Activated T-helper 17 cell treated with anti-CD3 and anti-CD28 coated beads, Interleukin-2, amount 50 U/mL, for 72 hours (primary cell): ENCODE results near the gene LRRC71. TPM values are rescaled to one million over a fixed set of nuclear protein-coding genes. Genes with fewer than 3 reads are reported as not detected.

Experiments used
- ATAC-seq: fragments of 150-1000 bp; cut with Tn5 transposase; replicated peaks from 2 replicates; pipeline ENCODE4 v1.10.0; 2021; ENCODE audit warnings: mild to moderate bottlenecking, moderate library complexity
- H3K27ac Mint-ChIP-seq: one replicate; pipeline ENCODE4 v1.8.0; 2022; ENCODE audit warnings: mixed read lengths
- H3K27me3 Mint-ChIP-seq: one replicate; pipeline ENCODE4 v1.8.0; 2022; ENCODE audit warnings: mixed read lengths
- H3K36me3 Mint-ChIP-seq: one replicate; pipeline ENCODE4 v1.8.0; 2022; ENCODE audit warnings: low read depth, mild to moderate bottlenecking, mixed read lengths
- H3K4me1 Mint-ChIP-seq: one replicate; pipeline ENCODE4 v1.8.0; 2022; ENCODE audit warnings: mixed read lengths
- H3K4me3 Mint-ChIP-seq: one replicate; pipeline ENCODE4 v1.8.0; 2022; ENCODE audit warnings: mild to moderate bottlenecking, mixed read lengths
- H3K9me3 Mint-ChIP-seq: one replicate; pipeline ENCODE4 v1.8.0; 2022; ENCODE audit warnings: mixed read lengths
- total RNA-seq, 2 donors: library from RNA; stranded (reverse); gene quantifications; one replicate each; pipeline ENCODE4 v1.2.3, GENCODE V29; 2022

LRRC71 gene
- total RNA-seq, 2 donors from 2014 or later: not detected

DNA sequence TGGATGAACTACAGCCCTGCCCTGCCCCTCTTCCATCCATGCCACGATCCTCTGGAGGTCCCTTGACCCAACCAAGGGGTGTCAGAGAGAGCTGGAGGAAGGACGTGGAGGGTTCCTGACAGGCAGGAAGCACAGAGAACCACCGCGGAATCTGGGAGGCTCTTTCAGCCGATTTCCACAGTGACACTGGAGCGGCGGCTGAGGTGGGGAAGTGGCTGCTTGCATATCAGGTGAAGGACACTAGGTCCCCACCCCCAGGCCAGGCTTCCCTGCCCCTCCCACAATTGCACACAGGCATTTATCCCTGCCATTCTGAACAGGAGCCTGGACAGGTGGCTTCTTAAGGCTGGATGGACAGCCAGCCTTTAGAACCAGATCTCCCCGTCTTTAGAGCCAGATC lies 17.5 kb downstream of the LRRC71 start:
- H3K27ac Mint-ChIP-seq: peak overlapping the region; percentile 57
- H3K36me3 Mint-ChIP-seq: peaks cover 16% of the 10 kb centered on the region
- no peaks in the 10 kb centered on the region for H3K9me3 Mint-ChIP-seq
- no peak overlapping the region for H3K4me3 Mint-ChIP-seq
- ATAC-seq: no peak
- no peaks in the 10 kb centered on the region for H3K4me1 Mint-ChIP-seq
- peaks cover 3% of the 10 kb centered on the region for H3K27me3 Mint-ChIP-seq

DNA sequence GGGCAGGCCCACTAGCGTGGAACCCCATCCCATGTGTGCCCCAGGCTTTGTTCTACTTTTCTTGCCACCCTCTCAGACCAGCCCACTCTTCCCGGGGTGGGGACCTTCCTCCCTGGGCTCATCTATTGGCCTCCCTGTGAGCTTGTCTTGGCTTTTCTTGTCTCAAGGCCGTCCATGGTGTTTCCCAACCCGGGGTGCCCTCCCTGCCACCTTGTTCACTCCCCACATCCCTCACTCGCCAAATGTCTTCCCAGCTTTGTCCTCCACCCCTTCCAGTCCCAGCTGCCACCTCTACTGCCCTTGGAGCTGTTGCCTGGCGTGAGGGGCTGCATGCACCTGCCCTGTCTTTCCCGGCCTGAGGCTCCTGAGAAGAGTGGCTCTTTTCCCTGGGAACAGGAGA lies 18.4 kb downstream of the LRRC71 start:
- Mint-ChIP-seq H3K27me3 (peaks cover 1% of the 10 kb centered on the region), H3K4me1 (no peaks in the 10 kb centered on the region)
- ATAC-seq: no peak

DNA sequence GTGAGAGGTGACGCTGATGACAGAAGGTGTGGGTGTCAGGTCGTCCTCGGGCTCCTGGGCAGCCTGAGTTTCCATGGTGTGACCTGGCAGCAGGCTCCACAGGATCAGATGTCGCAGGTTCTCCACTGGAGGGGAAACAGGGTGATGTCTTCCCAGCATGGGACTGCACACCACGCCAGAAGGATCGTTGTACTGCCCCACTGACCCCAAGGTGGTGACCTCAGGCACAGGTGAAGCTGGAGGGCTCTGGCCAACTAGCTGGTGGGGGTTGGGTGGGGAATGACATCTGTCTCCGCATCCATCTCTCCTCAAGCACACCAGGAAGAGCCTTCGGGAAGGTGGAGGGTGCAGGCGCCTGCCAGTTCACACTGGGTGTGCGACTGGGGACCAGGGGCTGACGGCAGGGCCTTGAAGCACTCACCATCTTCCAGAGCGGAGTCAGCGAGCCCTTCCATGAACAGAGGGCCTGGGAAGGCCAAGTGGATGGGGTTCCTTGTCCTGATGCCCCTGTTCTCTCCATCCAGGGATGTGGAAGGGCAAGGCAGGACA lies 19.4 kb downstream of the LRRC71 start:
- Mint-ChIP-seq H3K27me3 (no peaks in the 10 kb centered on the region), H3K27ac (no peak overlapping the region), H3K4me1 (no peaks in the 10 kb centered on the region), H3K4me3 (no peak overlapping the region), H3K36me3 (peaks cover 23% of the 10 kb centered on the region), H3K9me3 (no peaks in the 10 kb centered on the region)
- no peak for ATAC-seq

More for the DNA sequence above, 18.4 kb downstream of the LRRC71 start:
- H3K9me3 Mint-ChIP-seq: no peaks in the 10 kb centered on the region
- peaks cover 23% of the 10 kb centered on the region for H3K36me3 Mint-ChIP-seq
- H3K27ac Mint-ChIP-seq: no peak overlapping the region
- no peak overlapping the region for H3K4me3 Mint-ChIP-seq

DNA sequence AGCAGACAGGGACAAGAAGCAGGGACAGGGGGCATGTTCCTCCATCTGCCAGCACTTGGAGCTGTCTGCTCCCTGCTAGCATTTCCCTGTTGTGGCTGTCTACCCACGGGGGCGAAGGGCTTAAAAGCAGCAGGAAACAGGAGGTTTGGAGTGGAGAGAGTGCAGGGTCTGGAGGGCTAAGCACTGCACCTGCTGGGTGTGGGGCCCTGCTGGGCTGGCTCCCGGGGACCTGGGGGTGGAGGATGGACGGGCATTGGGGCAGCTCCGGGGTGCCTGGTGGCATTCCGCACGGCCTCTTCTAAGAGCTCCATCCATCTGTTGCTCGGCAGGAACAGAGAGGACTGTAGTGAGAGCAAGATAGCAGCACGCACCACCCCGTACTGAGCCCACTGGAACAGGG lies 21.2 kb downstream of the LRRC71 start:
- no peak overlapping the region for H3K27ac Mint-ChIP-seq
- ATAC-seq: no peak
- no peaks in the 10 kb centered on the region for H3K4me1 Mint-ChIP-seq
- H3K9me3 Mint-ChIP-seq: no peaks in the 10 kb centered on the region
- peaks cover 36% of the 10 kb centered on the region for H3K36me3 Mint-ChIP-seq
- H3K27me3 Mint-ChIP-seq: no peaks in the 10 kb centered on the region
- no peak overlapping the region for H3K4me3 Mint-ChIP-seq

DNA sequence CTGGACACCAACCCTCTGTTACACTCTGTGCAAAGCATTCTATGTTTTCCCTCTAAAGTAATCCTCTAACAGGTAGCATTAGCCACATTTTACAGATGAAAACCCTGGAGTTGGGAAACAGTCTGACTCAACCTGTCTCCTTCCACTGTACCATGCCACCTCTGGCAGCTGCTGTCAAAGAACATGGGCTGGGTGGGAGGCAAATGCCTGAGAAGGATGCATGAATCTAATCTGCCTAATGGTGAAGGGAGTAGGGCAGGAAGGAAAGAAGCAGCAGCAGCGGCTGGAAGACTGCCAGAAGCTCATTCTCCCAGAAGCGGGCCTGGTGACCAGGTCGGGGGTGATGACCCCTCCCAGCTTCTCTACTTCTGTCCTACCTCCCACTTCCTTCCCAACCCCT lies 21.7 kb downstream of the LRRC71 start:
- Mint-ChIP-seq H3K36me3 (peaks cover 36% of the 10 kb centered on the region), H3K27me3 (no peaks in the 10 kb centered on the region), H3K4me3 (no peak overlapping the region), H3K27ac (no peak overlapping the region), H3K9me3 (no peaks in the 10 kb centered on the region), H3K4me1 (no peaks in the 10 kb centered on the region)
- ATAC-seq: no peak

DNA sequence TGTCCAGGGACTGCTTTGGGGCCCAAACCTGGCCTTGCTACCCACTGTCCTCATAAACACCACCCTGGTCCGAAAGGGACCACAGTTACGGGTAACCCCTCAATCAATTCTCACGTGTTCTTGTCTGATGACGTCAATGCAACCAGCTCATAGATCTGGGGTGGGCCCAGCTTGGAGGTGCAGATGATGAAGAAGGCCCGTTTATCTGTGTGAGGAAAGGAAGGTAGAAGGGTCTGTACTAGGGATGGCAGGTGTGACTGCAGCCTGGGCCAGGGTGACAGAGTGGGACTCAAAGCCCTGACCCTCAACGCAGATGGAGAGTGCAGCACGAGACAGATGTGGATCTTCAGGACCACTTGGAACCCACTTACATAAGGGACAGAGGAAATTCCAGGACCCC lies 22.1 kb downstream of the LRRC71 start:
- Mint-ChIP-seq H3K36me3 (peaks cover 36% of the 10 kb centered on the region), H3K27ac (no peak overlapping the region), H3K9me3 (no peaks in the 10 kb centered on the region), H3K4me3 (no peak overlapping the region), H3K4me1 (no peaks in the 10 kb centered on the region), H3K27me3 (no peaks in the 10 kb centered on the region)
- no peak for ATAC-seq

DNA sequence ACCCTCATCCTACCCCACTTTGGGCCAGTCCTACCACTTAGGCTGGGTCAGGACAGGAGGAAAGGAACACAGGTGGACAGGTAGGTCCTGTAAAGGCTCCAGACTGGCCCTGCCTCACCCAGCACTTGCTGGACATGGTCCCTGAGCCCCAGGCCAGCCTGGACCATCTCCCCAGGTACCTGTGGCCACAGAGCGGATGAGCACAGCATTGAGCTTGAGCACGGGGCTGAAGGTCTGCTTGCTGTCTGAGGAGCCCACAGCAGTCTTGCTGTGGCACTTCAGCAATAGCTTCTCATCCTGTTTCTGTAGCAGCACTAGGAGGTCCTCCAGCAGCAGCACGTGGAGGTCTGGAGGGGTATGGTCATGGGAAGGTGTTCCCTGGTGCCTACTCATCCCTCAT lies 23.3 kb downstream of the LRRC71 start:
- Mint-ChIP-seq H3K27ac (no peak overlapping the region), H3K4me1 (no peaks in the 10 kb centered on the region), H3K9me3 (no peaks in the 10 kb centered on the region), H3K4me3 (no peak overlapping the region), H3K36me3 (peaks cover 36% of the 10 kb centered on the region), H3K27me3 (no peaks in the 10 kb centered on the region)
- ATAC-seq: no peak

DNA sequence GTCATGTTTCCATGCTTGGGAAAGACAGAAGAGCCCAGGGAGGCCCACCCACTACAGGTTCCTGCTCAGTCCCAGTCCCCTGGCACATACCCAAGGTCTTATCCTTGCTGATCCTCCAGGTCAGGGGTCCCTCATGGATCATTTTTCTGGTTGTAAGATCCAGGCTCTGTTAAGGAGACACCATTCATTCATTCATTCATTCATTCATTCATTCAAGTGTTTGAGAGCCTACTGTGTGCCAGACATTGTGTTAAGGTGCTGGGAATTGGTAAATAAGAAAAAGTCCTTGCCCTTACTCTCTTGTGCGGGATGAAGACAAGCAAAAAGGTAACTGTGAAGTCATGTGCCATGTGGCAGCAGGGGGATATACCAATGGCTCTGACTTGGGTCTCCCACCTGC lies 23.8 kb downstream of the LRRC71 start:
- Mint-ChIP-seq H3K4me1 (no peaks in the 10 kb centered on the region), H3K27ac (no peak overlapping the region), H3K4me3 (no peak overlapping the region), H3K27me3 (no peaks in the 10 kb centered on the region), H3K36me3 (peaks cover 36% of the 10 kb centered on the region), H3K9me3 (no peaks in the 10 kb centered on the region)
- no peak for ATAC-seq

DNA sequence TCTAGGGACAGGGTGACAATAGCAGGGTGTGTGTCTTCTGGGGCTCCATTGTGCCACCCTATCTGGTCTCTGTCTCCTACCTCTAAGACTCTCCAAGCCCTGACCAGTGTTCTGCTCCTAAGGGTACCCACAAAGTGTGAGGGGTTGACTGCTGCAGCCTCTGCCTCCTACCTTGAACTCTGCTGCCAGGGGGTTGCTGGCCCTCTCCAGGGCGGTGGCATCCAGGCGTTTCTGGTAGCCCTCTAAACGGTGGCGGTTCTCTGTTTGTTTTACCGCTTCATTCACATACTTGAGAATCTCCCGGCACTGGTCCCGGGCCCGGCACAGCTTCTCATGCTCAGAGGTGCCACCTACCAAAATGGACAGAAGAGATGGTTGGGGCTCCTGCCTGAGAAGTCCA lies 24.4 kb downstream of the LRRC71 start:
- Mint-ChIP-seq H3K27ac (no peak overlapping the region), H3K27me3 (no peaks in the 10 kb centered on the region), H3K36me3 (peaks cover 36% of the 10 kb centered on the region)

DNA sequence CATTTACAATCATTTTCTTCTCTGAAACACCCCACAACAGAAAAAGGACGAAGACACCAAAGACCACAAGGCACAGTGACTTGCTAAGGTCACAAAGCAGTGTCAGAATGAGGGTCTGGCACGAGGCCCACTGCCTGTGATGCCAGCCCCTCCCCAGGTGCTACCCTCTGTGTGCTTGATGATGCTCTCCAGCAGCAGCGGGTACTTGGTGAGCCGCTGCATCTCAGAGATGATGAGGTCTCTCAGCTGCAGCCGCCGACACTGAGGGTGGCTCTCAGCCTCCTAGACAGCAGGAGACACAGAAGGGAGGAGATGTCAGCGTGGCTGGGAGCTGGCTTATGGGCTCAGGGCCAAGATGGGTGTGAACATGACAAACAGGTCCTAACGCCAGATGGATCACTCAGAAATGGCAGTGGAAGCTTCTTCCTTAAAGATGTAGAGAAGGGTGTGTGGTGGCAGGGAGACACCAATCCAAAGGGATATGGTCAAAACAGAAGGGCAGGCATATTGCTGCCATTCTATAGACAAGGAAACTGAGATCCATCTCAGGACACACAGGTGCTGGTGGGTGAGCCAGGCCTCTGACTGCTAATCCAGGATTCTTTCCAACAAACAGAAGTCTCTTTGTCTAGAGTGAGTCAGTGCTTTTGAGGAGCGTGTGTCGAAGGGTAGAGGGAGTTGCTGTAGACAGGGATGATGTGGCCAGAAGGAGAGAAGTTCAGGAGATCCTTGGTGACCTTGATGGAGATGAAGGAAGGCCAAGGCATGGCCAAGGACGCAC lies 25.6 kb downstream of the LRRC71 start:
- ATAC-seq: no peak
- H3K9me3 Mint-ChIP-seq: no peaks in the 10 kb centered on the region
- H3K27ac Mint-ChIP-seq: peak overlapping the region; percentile 47
- no peak overlapping the region for H3K4me3 Mint-ChIP-seq
- H3K27me3 Mint-ChIP-seq: no peaks in the 10 kb centered on the region
- peaks cover 41% of the 10 kb centered on the region for H3K36me3 Mint-ChIP-seq
- no peaks in the 10 kb centered on the region for H3K4me1 Mint-ChIP-seq

More for the DNA sequence above, 24.4 kb downstream of the LRRC71 start:
- no peaks in the 10 kb centered on the region for H3K9me3 Mint-ChIP-seq
- no peaks in the 10 kb centered on the region for H3K4me1 Mint-ChIP-seq
- H3K4me3 Mint-ChIP-seq: no peak overlapping the region
- ATAC-seq: no peak

DNA sequence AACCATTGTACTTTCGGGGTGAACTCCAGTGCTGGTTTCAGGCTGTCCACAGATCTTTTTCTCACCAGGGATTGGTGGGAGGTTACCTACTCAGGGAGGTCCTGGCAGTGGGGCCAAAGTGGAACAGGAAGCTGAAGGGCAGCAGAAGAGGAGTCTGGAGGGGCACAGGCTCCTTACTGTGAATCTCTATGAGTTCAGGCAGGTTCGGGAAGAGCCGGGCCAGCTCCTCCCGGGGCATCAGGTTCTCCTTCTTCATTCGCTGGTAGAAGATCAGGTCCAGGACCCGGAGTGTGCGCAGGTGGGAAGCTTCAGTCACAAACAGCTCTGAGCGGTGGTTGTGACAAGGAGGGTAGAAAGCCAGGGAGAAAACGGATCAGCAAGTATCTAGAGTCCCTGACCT lies 26.7 kb downstream of the LRRC71 start:
- H3K36me3 Mint-ChIP-seq: peaks cover 40% of the 10 kb centered on the region
- no peak overlapping the region for H3K27ac Mint-ChIP-seq
- H3K27me3 Mint-ChIP-seq: no peaks in the 10 kb centered on the region
- no peaks in the 10 kb centered on the region for H3K9me3 Mint-ChIP-seq
- ATAC-seq: no peak
- no peak overlapping the region for H3K4me3 Mint-ChIP-seq
- H3K4me1 Mint-ChIP-seq: no peaks in the 10 kb centered on the region

DNA sequence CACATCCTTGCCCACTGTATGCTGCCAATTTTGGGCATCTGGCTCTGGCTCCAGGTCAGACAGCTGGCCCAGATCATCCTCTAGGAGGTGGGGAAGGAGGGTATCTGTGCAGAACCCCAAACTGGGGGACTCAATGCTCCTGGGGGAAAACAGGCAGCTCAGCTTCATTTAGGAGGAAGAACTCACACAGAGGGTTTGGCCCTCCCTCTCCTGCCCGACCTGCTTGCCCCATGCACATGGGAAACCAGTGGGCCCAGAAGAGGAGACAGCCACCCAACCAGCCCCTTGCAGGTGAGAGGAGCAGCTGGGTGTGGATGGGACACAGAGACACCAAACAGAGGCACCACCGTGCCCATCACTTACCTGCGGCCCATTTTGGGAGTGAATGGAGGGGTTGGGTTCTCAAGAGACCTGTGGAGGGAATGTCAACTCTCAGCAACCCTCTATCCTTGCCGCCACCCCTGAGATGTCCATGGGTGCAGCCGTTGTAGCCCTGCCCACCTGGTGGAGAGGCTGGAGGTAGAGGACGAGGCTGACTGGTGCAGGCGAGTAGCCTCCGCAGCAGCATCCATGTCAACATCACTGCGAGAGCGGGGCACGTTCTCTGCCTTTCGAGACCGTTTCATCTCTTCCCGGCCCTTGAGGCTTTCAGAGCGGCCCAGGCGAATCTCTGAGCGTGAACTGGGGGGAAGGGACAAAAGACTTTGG lies 27.5 kb downstream of the LRRC71 start:
- Mint-ChIP-seq H3K4me3 (no peak overlapping the region), H3K36me3 (peaks cover 34% of the 10 kb centered on the region), H3K9me3 (no peaks in the 10 kb centered on the region), H3K27me3 (no peaks in the 10 kb centered on the region), H3K27ac (no peak overlapping the region), H3K4me1 (no peaks in the 10 kb centered on the region)
- ATAC-seq: no peak

DNA sequence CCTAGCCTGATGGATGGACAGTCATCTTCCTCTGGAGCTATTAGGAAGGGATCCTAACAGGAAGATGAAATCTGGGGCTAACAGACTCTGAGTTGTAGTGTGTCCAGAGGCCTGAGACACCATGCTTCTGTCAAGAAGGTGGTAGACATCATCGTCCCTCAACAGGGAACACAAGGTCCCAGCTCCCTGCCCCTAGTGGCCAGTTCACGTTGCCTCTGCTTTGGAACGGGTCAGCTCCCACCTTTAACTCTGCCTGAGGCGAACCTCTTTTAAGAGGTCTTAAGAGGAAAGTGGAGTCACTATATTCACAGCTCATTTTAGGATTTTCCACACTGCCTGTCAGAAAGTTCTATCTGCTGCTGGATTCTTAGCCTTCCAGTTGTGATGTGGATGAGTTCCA lies 28.3 kb downstream of the LRRC71 start:
- H3K36me3 Mint-ChIP-seq: peaks cover 31% of the 10 kb centered on the region
- no peak for ATAC-seq
- H3K9me3 Mint-ChIP-seq: no peaks in the 10 kb centered on the region
- H3K4me1 Mint-ChIP-seq: no peaks in the 10 kb centered on the region
- no peak overlapping the region for H3K27ac Mint-ChIP-seq
- H3K4me3 Mint-ChIP-seq: no peak overlapping the region
- no peaks in the 10 kb centered on the region for H3K27me3 Mint-ChIP-seq

DNA sequence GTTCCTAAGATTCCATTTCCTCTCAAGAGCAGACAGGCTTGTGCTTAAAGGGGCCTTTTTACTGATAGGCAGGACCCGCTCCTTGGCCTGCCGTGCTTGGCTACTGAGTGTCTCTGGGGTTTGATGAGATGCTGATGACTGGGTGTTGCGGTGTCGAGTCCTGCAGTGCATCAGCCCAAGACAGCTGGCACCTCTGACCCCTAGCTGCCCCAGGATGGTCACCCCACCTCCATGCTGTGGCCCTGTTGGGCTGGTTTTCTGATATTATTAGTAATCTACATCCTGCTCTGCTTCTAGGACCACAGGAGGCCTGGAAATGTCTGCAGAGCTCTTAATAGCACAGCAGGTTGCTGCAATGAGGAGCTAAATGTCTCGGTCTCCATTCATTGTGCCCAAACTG lies 28.7 kb downstream of the LRRC71 start:
- H3K27me3 Mint-ChIP-seq: no peaks in the 10 kb centered on the region
- H3K27ac Mint-ChIP-seq: no peak overlapping the region
- peaks cover 34% of the 10 kb centered on the region for H3K36me3 Mint-ChIP-seq
- H3K9me3 Mint-ChIP-seq: no peaks in the 10 kb centered on the region
- no peak for ATAC-seq
- H3K4me1 Mint-ChIP-seq: no peaks in the 10 kb centered on the region
- H3K4me3 Mint-ChIP-seq: no peak overlapping the region

DNA sequence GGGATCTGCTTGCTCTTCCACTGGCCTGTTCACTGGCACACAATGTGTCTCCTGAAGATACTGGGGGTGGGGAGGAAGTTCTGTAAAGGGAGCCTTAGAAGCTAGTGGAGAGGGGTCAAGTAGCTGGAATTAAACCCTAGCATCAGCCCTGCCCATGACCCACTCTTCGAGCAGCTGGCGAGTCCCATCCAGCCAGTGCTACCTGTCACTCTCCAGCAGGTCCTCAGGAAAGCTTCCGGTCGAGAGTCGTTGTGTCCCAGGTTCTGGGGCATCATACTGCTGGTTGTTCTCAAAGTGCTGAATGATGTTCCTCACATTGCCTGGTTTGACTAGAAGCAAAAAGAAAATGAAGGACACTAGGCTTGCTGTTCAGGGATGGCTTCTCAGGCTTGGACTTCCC lies 30.9 kb downstream of the LRRC71 start:
- Mint-ChIP-seq H3K4me3 (no peak overlapping the region), H3K27ac (peak overlapping the region; percentile 16), H3K36me3 (peaks cover 42% of the 10 kb centered on the region), H3K4me1 (no peaks in the 10 kb centered on the region), H3K9me3 (no peaks in the 10 kb centered on the region), H3K27me3 (no peaks in the 10 kb centered on the region)
- no peak for ATAC-seq
